WTC11 (cell line): ENCODE measurements around the gene P2RX2. TPM values are rescaled to one million over a fixed set of nuclear protein-coding genes. Genes with fewer than 3 reads are reported as not detected.

Experiments
- ATAC-seq: fragments of 200-7000 bp; cut with Tn5 transposase; 2 replicates; pipeline ENCODE4 v1.10.0; 2021; ENCODE audit warnings: mild to moderate bottlenecking, moderate library complexity
- CTCF ChIA-PET: fragments of 300-600 bp; sonication (Branson Sonifier 250); formaldehyde crosslinking; loops from one replicate; lab custom pipeline; 2021; ENCODE audit warnings: antibody characterized with exemption; lab: Charles Lee
- POLR2A ChIA-PET: fragments of 350-600 bp; sonication (Branson Sonifier 250); formaldehyde crosslinking; loops from one replicate; lab custom pipeline; 2021; ENCODE audit warnings: antibody characterized with exemption; lab: Charles Lee
- DNase-seq: peaks from one replicate; pipeline ENCODE4 v3.0.0; 2021; ENCODE audit warnings: low spot score
- H3K27ac Mint-ChIP-seq: 2 replicates; pipeline ENCODE4 v1.8.0; 2021; ENCODE audit warnings: mixed read lengths
- H3K27me3 Mint-ChIP-seq: 2 replicates; pipeline ENCODE4 v1.8.0; 2021; ENCODE audit warnings: low read depth, mild to moderate bottlenecking, moderate library complexity, mixed read lengths
- H3K36me3 Mint-ChIP-seq: 2 replicates; pipeline ENCODE4 v1.8.0; 2021; ENCODE audit warnings: mixed read lengths
- H3K4me1 Mint-ChIP-seq: 2 replicates; pipeline ENCODE4 v1.8.0; 2022; ENCODE audit warnings: mixed read lengths
- H3K4me3 Mint-ChIP-seq: 2 replicates; pipeline ENCODE4 v1.8.0; 2021; ENCODE audit warnings: mild to moderate bottlenecking, moderate library complexity, mixed read lengths
- H3K9me3 Mint-ChIP-seq: 2 replicates; pipeline ENCODE4 v1.8.0; 2021; ENCODE audit warnings: mixed read lengths
- ATF6 ChIP-seq: sonication (generic); formaldehyde crosslinking; IDR thresholded peaks from 2 replicates; pipeline ENCODE4 v1.8.1; 2023; ENCODE audit warnings: mild to moderate bottlenecking, missing genetic modification reagents
- CTCF ChIP-seq: fragments of 200-600 bp; IDR thresholded peaks from 2 replicates; pipeline ENCODE4 v1.8.0; 2022; ENCODE audit warnings: antibody characterized with exemption
- E2F1 ChIP-seq: sonication (generic); formaldehyde crosslinking; IDR thresholded peaks from 2 replicates; pipeline ENCODE4 v1.8.0; 2022; ENCODE audit warnings: mild to moderate bottlenecking, missing genetic modification reagents
- FOXJ3 ChIP-seq: sonication (generic); formaldehyde crosslinking; IDR thresholded peaks from 2 replicates; pipeline ENCODE4 v1.9.0; 2021; ENCODE audit warnings: missing genetic modification reagents, mild to moderate bottlenecking, borderline replicate concordance
- GRHL2 ChIP-seq: fragments of 250-450 bp; sonication (Bioruptor Pico); IDR thresholded peaks from 2 replicates; pipeline ENCODE4 v1.8.0; 2022; ENCODE audit warnings: mild to moderate bottlenecking, moderate library complexity; ENCODE audit not compliant: insufficient replicate concordance, severe bottlenecking
- HMGA2 ChIP-seq: fragments of 250-450 bp; sonication (Bioruptor Pico); IDR thresholded peaks from 2 replicates; pipeline ENCODE4 v1.4.0; 2021; ENCODE audit warnings: mild to moderate bottlenecking, moderate library complexity
- JUN ChIP-seq: sonication (generic); formaldehyde crosslinking; IDR thresholded peaks from 2 replicates; pipeline ENCODE4 v1.8.0; 2023; ENCODE audit warnings: mild to moderate bottlenecking, missing genetic modification reagents
- MLX ChIP-seq: sonication (generic); formaldehyde crosslinking; IDR thresholded peaks from 2 replicates; pipeline ENCODE4 v1.8.1; 2023; ENCODE audit warnings: mild to moderate bottlenecking, missing genetic modification reagents, moderate library complexity
- NFATC4 ChIP-seq: fragments of 250-450 bp; sonication (Bioruptor Pico); IDR thresholded peaks from 2 replicates; pipeline ENCODE4 v1.9.0; 2021; ENCODE audit warnings: mild to moderate bottlenecking
- OVOL2 ChIP-seq: fragments of 250-450 bp; sonication (Bioruptor Pico); IDR thresholded peaks from 2 replicates; pipeline ENCODE4 v1.9.0; 2021; ENCODE audit warnings: mild to moderate bottlenecking, borderline replicate concordance
- PREB ChIP-seq: sonication (generic); formaldehyde crosslinking; IDR thresholded peaks from 2 replicates; pipeline ENCODE4 v1.8.1; 2022; ENCODE audit warnings: mild to moderate bottlenecking, missing genetic modification reagents, moderate library complexity, borderline replicate concordance
- PRRX2 ChIP-seq: fragments of 250-450 bp; sonication (Bioruptor Pico); IDR thresholded peaks from 2 replicates; pipeline ENCODE4 v1.8.0; 2021; ENCODE audit warnings: mild to moderate bottlenecking
- RORB ChIP-seq: fragments of 250-450 bp; sonication (Bioruptor Pico); IDR thresholded peaks from 2 replicates; pipeline ENCODE4 v1.9.0; 2021; ENCODE audit warnings: mild to moderate bottlenecking
- SP1 ChIP-seq: sonication (generic); formaldehyde crosslinking; conservative IDR thresholded peaks from 2 replicates; pipeline ENCODE4 v1.8.1; 2022; ENCODE audit warnings: missing genetic modification reagents
- TEAD1 ChIP-seq: sonication (generic); formaldehyde crosslinking; IDR thresholded peaks from 2 replicates; pipeline ENCODE4 v1.8.0; 2022; ENCODE audit warnings: mild to moderate bottlenecking, missing genetic modification reagents
- TP53 ChIP-seq: sonication (generic); formaldehyde crosslinking; IDR thresholded peaks from 2 replicates; pipeline ENCODE4 v1.8.1; 2023; ENCODE audit warnings: mild to moderate bottlenecking, missing genetic modification reagents
- USF2 ChIP-seq: sonication (generic); formaldehyde crosslinking; IDR thresholded peaks from 2 replicates; pipeline ENCODE4 v1.8.1; 2023; ENCODE audit warnings: mild to moderate bottlenecking, missing genetic modification reagents, moderate library complexity
- ZMAT4 ChIP-seq: fragments of 250-450 bp; sonication (Bioruptor Pico); IDR thresholded peaks from 2 replicates; pipeline ENCODE4 v1.9.0; 2021; ENCODE audit warnings: mild to moderate bottlenecking
- ZNF121 ChIP-seq: sonication (generic); formaldehyde crosslinking; IDR thresholded peaks from 2 replicates; pipeline ENCODE4 v1.8.0; 2023; ENCODE audit warnings: missing genetic modification reagents
- ZNF219 ChIP-seq: sonication (generic); formaldehyde crosslinking; IDR thresholded peaks from 2 replicates; pipeline ENCODE4 v1.8.0; 2023; ENCODE audit warnings: missing genetic modification reagents, mild to moderate bottlenecking, borderline replicate concordance
- ZNF396 ChIP-seq: fragments of 250-450 bp; sonication (Bioruptor Pico); IDR thresholded peaks from 2 replicates; pipeline ENCODE4 v1.8.0; 2021; ENCODE audit warnings: mild to moderate bottlenecking, moderate library complexity, borderline replicate concordance
- ZNF425 ChIP-seq: fragments of 250-450 bp; sonication (Bioruptor Pico); conservative IDR thresholded peaks from 2 replicates; pipeline ENCODE4 v1.9.0; 2021; ENCODE audit warnings: mild to moderate bottlenecking
- total RNA-seq: library from RNA; stranded (reverse); gene quantifications from 3 replicates; pipeline ENCODE4 v1.2.3, GENCODE V29; 2021

The P2RX2 gene
- total RNA-seq, 1 experiment from 2014 or later, result 2.1 TPM

- peaks cover 91% of the 10 kb centered on the region for H3K36me3 Mint-ChIP-seq
- DNase-seq (no peak), ATAC-seq (no peak)
- no peak for TF ChIP-seq ZMAT4 (CRISPR knock-in tag)
- no peak for TF ChIP-seq MLX (CRISPR knock-in tag)
- no peak for TF ChIP-seq TEAD1 (CRISPR knock-in tag)
- no peak for TF ChIP-seq ZNF425 (CRISPR knock-in tag)
- TF ChIP-seq E2F1, result no peak
- TF ChIP-seq ZNF396 (CRISPR knock-in tag), result no peak
- TF ChIP-seq OVOL2 (CRISPR knock-in tag), result no peak
- no peak for TF ChIP-seq JUN
- TF ChIP-seq HMGA2 (CRISPR knock-in tag), result no peak
- TF ChIP-seq CTCF, result no peak
- no peak for TF ChIP-seq FOXJ3 (CRISPR knock-in tag)
- no peak for TF ChIP-seq PRRX2 (CRISPR knock-in tag)
- TF ChIP-seq SP1 (CRISPR knock-in tag), result no peak
- no peak for TF ChIP-seq ZNF219 (CRISPR knock-in tag)
- no peak for TF ChIP-seq TP53 (CRISPR knock-in tag)
- no peaks in the 10 kb centered on the region for H3K9me3 Mint-ChIP-seq
- H3K27ac Mint-ChIP-seq, result no peak overlapping the region
- H3K4me3 Mint-ChIP-seq, result no peak overlapping the region
- no peaks in the 10 kb centered on the region for H3K4me1 Mint-ChIP-seq
- ChIA-PET POLR2A (no interaction called here), CTCF (no interaction called here)
- H3K27me3 Mint-ChIP-seq, result no peaks in the 10 kb centered on the region
Measured at GRCh38 chr12:132661972-132662371, 43.4 kb downstream of the P2RX2 start.

GRCh38 chr12:132662901-132663755 is 44.6 kb downstream of the P2RX2 start:
- POLR2A ChIA-PET, result no interaction called here

More at GRCh38 chr12:132662901-132663755, 44.6 kb downstream of the P2RX2 start:
- no peak for DNase-seq
- Mint-ChIP-seq H3K27me3 (no peaks in the 10 kb centered on the region), H3K4me1 (no peaks in the 10 kb centered on the region), H3K9me3 (no peaks in the 10 kb centered on the region), H3K27ac (no peak overlapping the region), H3K4me3 (no peak overlapping the region), H3K36me3 (peaks cover 91% of the 10 kb centered on the region)
- TF ChIP-seq PREB (CRISPR knock-in tag), result no peak
- no peak for TF ChIP-seq NFATC4 (CRISPR knock-in tag)
- no peak for TF ChIP-seq ATF6 (CRISPR knock-in tag)
- TF ChIP-seq RORB (CRISPR knock-in tag), result no peak
- no peak for TF ChIP-seq USF2
- TF ChIP-seq GRHL2 (CRISPR knock-in tag), result no peak
- no peak for TF ChIP-seq ZNF121 (CRISPR knock-in tag)
- ATAC-seq, result no peak
- CTCF ChIA-PET, result no interaction called here
